CD4-positive, alpha-beta T cell (primary cell): ENCODE measurements around the gene TAGLN3. TPM values are rescaled to one million over a fixed set of nuclear protein-coding genes. Genes with fewer than 3 reads are reported as not detected.

ENCODE experiments used
- ATAC-seq: fragments of 200-7000 bp; cut with Tn5 transposase; one replicate; pipeline ENCODE4 v1.10.0; 2022; ENCODE audit warnings: mild to moderate bottlenecking; ENCODE audit not compliant: poor library complexity
- CTCF ChIA-PET: fragments of 350-600 bp; sonication (Branson Sonifier 250); formaldehyde crosslinking; loops from one replicate; lab custom pipeline; 2021; ENCODE audit warnings: antibody characterized with exemption, inconsistent platforms; lab: Charles Lee
- POLR2A ChIA-PET: fragments of 350-600 bp; sonication (Branson Sonifier 250); formaldehyde crosslinking; loops from one replicate; lab custom pipeline; 2021; ENCODE audit warnings: antibody characterized with exemption, inconsistent platforms; lab: Charles Lee
- DNase-seq, 14 experiments: peaks; one replicate each; pipeline ENCODE4 v3.0.0-alpha.2; 2013 to 2020; ENCODE audit warnings: mixed read lengths in 2 of 14
- H3K27ac ChIP-seq, 2 donors: one replicate each; pipeline versions ENCODE4 v1.5.1 to v1.7.0; 2013; ENCODE audit warnings: low read length in 2 of 2, low read depth in 1 of 2, mild to moderate bottlenecking in 1 of 2
- H3K27me3 ChIP-seq, 2 experiments: 1 replicate in 1 of 2; 2 replicates in 1 of 2; pipeline versions ENCODE4 v1.6.1 to v1.7.0; 2013; ENCODE audit warnings: low read length in 2 of 2, control low read depth in 1 of 2, mild to moderate bottlenecking in 1 of 2, moderate library complexity in 1 of 2; ENCODE audit not compliant: insufficient read depth in 2 of 2, control insufficient read depth in 1 of 2
- H3K36me3 ChIP-seq: one replicate; pipeline ENCODE4 v1.6.1; 2013; ENCODE audit warnings: low read length, control low read depth; ENCODE audit not compliant: insufficient read depth
- H3K4me1 ChIP-seq: one replicate; pipeline ENCODE4 v1.6.1; 2013; ENCODE audit warnings: low read length, control low read depth; ENCODE audit not compliant: insufficient read depth
- H3K4me3 ChIP-seq: one replicate; pipeline ENCODE4 v1.5.1; 2013; ENCODE audit warnings: mild to moderate bottlenecking, low read length, moderate library complexity
- H3K9me3 ChIP-seq, 2 experiments: 1 replicate in 1 of 2; 2 replicates in 1 of 2; pipeline versions ENCODE4 v1.6.1 to v1.7.0; 2013; ENCODE audit warnings: low read length in 2 of 2, mild to moderate bottlenecking in 2 of 2, control low read depth in 1 of 2, moderate library complexity in 1 of 2; ENCODE audit not compliant: control insufficient read depth in 1 of 2, insufficient read depth in 1 of 2
- H3K27ac Mint-ChIP-seq: one replicate; pipeline ENCODE4 v1.8.0; 2020; ENCODE audit warnings: mixed read lengths
- H3K27me3 Mint-ChIP-seq: one replicate; pipeline ENCODE4 v1.8.0; 2021; ENCODE audit warnings: mixed read lengths
- H3K36me3 Mint-ChIP-seq: one replicate; pipeline ENCODE4 v1.8.0; 2021; ENCODE audit warnings: low read depth, mixed read lengths
- H3K4me1 Mint-ChIP-seq: one replicate; pipeline ENCODE4 v1.8.0; 2021; ENCODE audit warnings: low read depth, mixed read lengths
- H3K4me3 Mint-ChIP-seq: one replicate; pipeline ENCODE4 v1.8.0; 2020; ENCODE audit warnings: mild to moderate bottlenecking, mixed read lengths
- H3K9me3 Mint-ChIP-seq: one replicate; pipeline ENCODE4 v1.8.0; 2020; ENCODE audit warnings: mixed read lengths
- CTCF ChIP-seq: fragments of 200-600 bp; IDR thresholded peaks from one replicate; pipeline ENCODE4 v1.8.0; 2022; ENCODE audit warnings: antibody characterized with exemption, mild to moderate bottlenecking
- intact Hi-C, 2 experiments: fragments of 100-400 bp; cut with DNase I in 1 of 2; cut with micrococcal nuclease in 1 of 2; formaldehyde crosslinking; loops; one replicate each; pipeline versions ENCODE4 v1.15.1 to v1.9.0; 2023 to 2025; cut with DNase I, micrococcal nuclease
- total RNA-seq, 174 experiments: library from RNA in 2 of 174; stranded (reverse) in 2 of 174; gene quantifications; one replicate each; pipeline ENCODE4 v1.2.3 and lab custom pipeline; 2021 to 2026

Gene TAGLN3
- total RNA-seq, 2 experiments from 2014 or later, result 0.28 TPM; not detected in 1

GRCh38 chr3:112005091-112005672 is 6.5 kb downstream of the TAGLN3 start:
- CTCF ChIA-PET, result interaction anchor here (3.4 kb wide), 1 partner anchor 8 kb away, joined by 16 read pairs; no protein-coding TSS in a partner anchor
- Mint-ChIP-seq H3K36me3 (no peaks in the 10 kb centered on the region), H3K4me3 (no peak overlapping the region)

DNA sequence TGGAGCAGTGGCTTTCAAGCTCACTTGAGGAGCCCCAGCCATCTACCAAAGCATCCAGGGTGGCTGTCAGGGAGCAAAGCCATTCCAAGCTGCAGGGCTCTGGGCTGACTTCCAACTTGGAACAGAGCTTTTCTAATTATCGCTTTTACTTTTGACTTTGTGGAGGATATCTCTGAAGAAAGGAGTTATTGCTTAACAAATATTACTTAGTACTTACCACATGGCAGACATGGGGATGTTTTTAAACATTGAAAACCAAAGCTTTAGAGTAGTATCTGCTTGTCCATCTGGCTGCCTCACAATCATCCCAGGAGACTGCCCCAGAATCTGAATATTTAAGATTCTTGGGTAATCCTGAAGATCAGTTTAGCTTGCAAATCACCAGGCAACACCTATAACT is 8.9 kb downstream of the TAGLN3 start:
- Mint-ChIP-seq H3K27me3 (no peaks in the 10 kb centered on the region), H3K9me3 (no peaks in the 10 kb centered on the region), H3K4me1 (peaks cover 18% of the 10 kb centered on the region), H3K36me3 (no peaks in the 10 kb centered on the region), H3K4me3 (no peak overlapping the region), H3K27ac (no peak overlapping the region)
- no peak overlapping the region for H3K27ac ChIP-seq
- intact Hi-C loops, result no loop called here
- H3K36me3 ChIP-seq, result no peaks in the 10 kb centered on the region
- no peaks in the 10 kb centered on the region for H3K27me3 ChIP-seq
- no peak for ATAC-seq
- POLR2A ChIA-PET, result interaction anchor here (2.5 kb wide), 1 partner anchor 19 kb away, joined by 6 read pairs; no protein-coding TSS in a partner anchor
- H3K4me3 ChIP-seq, result no peak overlapping the region
- peaks cover 12% of the 10 kb centered on the region for H3K4me1 ChIP-seq
- CTCF ChIA-PET, result interaction anchor here (2.0 kb wide), 1 partner anchor 9 kb away, joined by 4 read pairs; the partner anchor contains the start of gene TAGLN3
- no peak for TF ChIP-seq CTCF
- no peak for DNase-seq
- H3K9me3 ChIP-seq, result no peaks in the 10 kb centered on the region

More at GRCh38 chr3:112005091-112005672, 6.5 kb downstream of the TAGLN3 start:
- intact Hi-C loops, result no loop called here
- DNase-seq (no peak), ATAC-seq (no peak)
- no peak for TF ChIP-seq CTCF
- peaks cover 36% of the 10 kb centered on the region for H3K4me1 Mint-ChIP-seq
- H3K4me1 ChIP-seq, result peaks cover 17% of the 10 kb centered on the region
- no peak overlapping the region for H3K4me3 ChIP-seq
- H3K9me3 Mint-ChIP-seq, result no peaks in the 10 kb centered on the region
- POLR2A ChIA-PET, result no interaction called here
- no peak overlapping the region for H3K27ac Mint-ChIP-seq
- no peaks in the 10 kb centered on the region for H3K27me3 ChIP-seq
- H3K36me3 ChIP-seq, result no peaks in the 10 kb centered on the region
- no peaks in the 10 kb centered on the region for H3K9me3 ChIP-seq
- H3K27ac ChIP-seq, result no peak overlapping the region
- no peaks in the 10 kb centered on the region for H3K27me3 Mint-ChIP-seq

GRCh38 chr3:112009670-112010069 is 10.9 kb downstream of the TAGLN3 start:
- intact Hi-C loops, result loop anchor here in 1 of 2 experiments (5.0 kb wide), 1 partner anchor 32 kb away; the partner anchor contains the start of gene ABHD10
- no peaks in the 10 kb centered on the region for H3K27me3 Mint-ChIP-seq
- no peak for DNase-seq
- no peaks in the 10 kb centered on the region for H3K36me3 Mint-ChIP-seq
- ChIA-PET POLR2A (no interaction called here), CTCF (no interaction called here)
- H3K9me3 ChIP-seq, result no peaks in the 10 kb centered on the region
- H3K4me1 Mint-ChIP-seq, result peaks cover 10% of the 10 kb centered on the region
- no peak overlapping the region for H3K27ac ChIP-seq
- no peaks in the 10 kb centered on the region for H3K9me3 Mint-ChIP-seq
- no peak overlapping the region for H3K4me3 ChIP-seq
- TF ChIP-seq CTCF, result no peak
- no peaks in the 10 kb centered on the region for H3K36me3 ChIP-seq
- no peak overlapping the region for H3K4me3 Mint-ChIP-seq
- no peak for ATAC-seq
- peaks cover 8% of the 10 kb centered on the region for H3K4me1 ChIP-seq
- H3K27ac Mint-ChIP-seq, result no peak overlapping the region
- H3K27me3 ChIP-seq, result no peaks in the 10 kb centered on the region
